HCT116 (cell line): ENCODE data around the gene GRIFIN. TPM values are rescaled to one million over a fixed set of nuclear protein-coding genes. Genes with fewer than 3 reads are reported as not detected.

Experiments used
- ATAC-seq: fragments of 200-7000 bp; cut with Tn5 transposase; 2 replicates; pipeline ENCODE4 v1.9.1; 2020; ENCODE audit warnings: mild to moderate bottlenecking, moderate library complexity
- BruUV-seq: library from RNA; stranded (reverse); fragments of 400-500 nt; replicated peaks from 2 replicates; lab custom pipeline; 2021; lab: Mats Ljungman, UMichigan
- CTCF ChIA-PET: fragments of 300-600 bp; sonication (Branson Sonifier 250); formaldehyde crosslinking; loops from one replicate; lab custom pipeline; 2021; ENCODE audit warnings: antibody characterized with exemption; lab: Charles Lee
- POLR2A ChIA-PET: fragments of 300-600, 350-600 bp; sonication (Branson Sonifier 250); formaldehyde crosslinking; loops from one replicate; lab custom pipeline; 2021; ENCODE audit warnings: antibody characterized with exemption; lab: Charles Lee
- RAD21 ChIA-PET, 2 experiments: fragments of 300-600 bp; sonication (Branson Sonifier 250); formaldehyde crosslinking; loops; one replicate each; lab custom pipeline; 2023; ENCODE audit warnings: low total read pairs in 2 of 2; ENCODE audit not compliant: uncharacterized antibody in 2 of 2, unreplicated experiment in 2 of 2, low non-redundant PET in 1 of 2; lab: Charles Lee
- DNase-seq: peaks from one replicate; pipeline ENCODE4 v3.0.0-alpha.2; 2010; ENCODE audit warnings: low read depth, low spot score
- H2AFZ ChIP-seq: fragments of 200-600 bp; shearing (Covaris generic), sonication (generic); 2 replicates; pipeline ENCODE4 v1.6.1; 2017; ENCODE audit warnings: low read depth, mixed run types, mixed read lengths, antibody characterized with exemption, low read length; ENCODE audit not compliant: poor library complexity, severe bottlenecking
- H3K27ac ChIP-seq: 2 replicates; pipeline ENCODE4 v1.5.1; 2012; ENCODE audit warnings: low read depth, low read length
- H3K27me3 ChIP-seq: fragments of 200-600 bp; sonication (generic); 2 replicates; pipeline ENCODE4 v1.6.1; 2016; ENCODE audit warnings: mixed run types, low read length, mixed read lengths; ENCODE audit not compliant: insufficient read depth
- H3K36me3 ChIP-seq, 2 experiments: fragments of 200-500 bp in 1 of 2; fragments of 200-600 bp in 1 of 2; sonication (Bioruptor generic) in 1 of 2; sonication (generic) in 1 of 2; 2 replicates each; pipeline versions ENCODE4 v1.5.1 to v1.6.1; 2014 to 2016; ENCODE audit warnings: low read length in 2 of 2, inconsistent platforms in 1 of 2, mixed read lengths in 1 of 2, mixed run types in 1 of 2; ENCODE audit not compliant: insufficient read depth in 2 of 2, control insufficient read depth in 1 of 2
- H3K4me1 ChIP-seq, 2 experiments: fragments of 200-600 bp in 1 of 2; sonication (generic) in 1 of 2; 2 replicates each; pipeline versions ENCODE4 v1.5.1 to v1.6.1; 2012 to 2017; ENCODE audit warnings: low read length in 2 of 2, inconsistent platforms in 1 of 2, mild to moderate bottlenecking in 1 of 2, mixed read lengths in 1 of 2, mixed run types in 1 of 2, moderate library complexity in 1 of 2; ENCODE audit not compliant: insufficient read depth in 2 of 2, control insufficient read depth in 1 of 2
- H3K4me2 ChIP-seq: fragments of 200-600 bp; sonication (generic); 2 replicates; pipeline ENCODE4 v1.6.1; 2017; ENCODE audit warnings: mixed run types, low read length, mixed read lengths
- H3K4me3 ChIP-seq, 2 experiments: fragments of 200-600 bp in 1 of 2; sonication (generic) in 1 of 2; replicated peaks in 1 of 2; 2 replicates each; pipeline ENCODE4 v1.5.1; 2011 to 2016; ENCODE audit warnings: low read length in 2 of 2, control low read depth in 1 of 2, low read depth in 1 of 2, mild to moderate bottlenecking in 1 of 2, mixed read lengths in 1 of 2, mixed run types in 1 of 2
- H3K79me2 ChIP-seq: fragments of 200-600 bp; sonication (generic); 2 replicates; pipeline ENCODE4 v1.6.1; 2017; ENCODE audit warnings: mild to moderate bottlenecking, mixed run types, low read length, moderate library complexity, mixed read lengths; ENCODE audit not compliant: insufficient read depth
- H3K9ac ChIP-seq: fragments of 200-600 bp; sonication (generic); 2 replicates; pipeline ENCODE4 v1.6.1; 2016; ENCODE audit warnings: low read length, mixed read lengths
- H3K9me2 ChIP-seq: fragments of 200-600 bp; sonication (generic), shearing (Covaris generic); 2 replicates; pipeline ENCODE4 v1.6.1; 2017; ENCODE audit warnings: mixed run types, mild to moderate bottlenecking, moderate library complexity; ENCODE audit not compliant: insufficient read depth
- H3K9me3 ChIP-seq, 2 experiments: fragments of 200-500 bp in 1 of 2; fragments of 200-600 bp in 1 of 2; sonication (Bioruptor generic) in 1 of 2; sonication (generic) in 1 of 2; 2 replicates each; pipeline ENCODE4 v1.6.1; 2014 to 2017; ENCODE audit warnings: low read length in 2 of 2, mixed read lengths in 2 of 2, inconsistent platforms in 1 of 2, low read depth in 1 of 2, mild to moderate bottlenecking in 1 of 2, mixed run types in 1 of 2, moderate library complexity in 1 of 2; ENCODE audit not compliant: control insufficient read depth in 1 of 2, insufficient read depth in 1 of 2
- H4K20me1 ChIP-seq: fragments of 200-600 bp; sonication (generic), shearing (Covaris generic); 2 replicates; pipeline ENCODE4 v1.6.1; 2017; ENCODE audit warnings: mixed run types, mild to moderate bottlenecking, moderate library complexity; ENCODE audit not compliant: insufficient read depth
- ATF3 ChIP-seq: IDR thresholded peaks from 2 replicates; pipeline ENCODE4 v1.6.1; 2012
- CTCF ChIP-seq, 3 experiments: fragments of 200-600 bp in 1 of 3; sonication (generic) in 1 of 3; IDR thresholded peaks in 2 of 3; conservative IDR thresholded peaks in 1 of 3; 2 replicates each; pipeline ENCODE4 v1.5.1; 2012 to 2017; ENCODE audit warnings: low read depth in 2 of 3, low read length in 2 of 3, antibody characterized with exemption in 1 of 3, borderline replicate concordance in 1 of 3, control low read depth in 1 of 3, mild to moderate bottlenecking in 1 of 3, mixed read lengths in 1 of 3, mixed run types in 1 of 3, moderate library complexity in 1 of 3; ENCODE audit not compliant: insufficient read depth in 1 of 3
- EGR1 ChIP-seq: IDR thresholded peaks from 2 replicates; pipeline ENCODE4 v1.6.1; 2012; ENCODE audit warnings: low read depth
- EZH2phosphoT487 ChIP-seq: fragments of 200-600 bp; IDR thresholded peaks from 2 replicates; pipeline ENCODE4 v1.6.1; 2018; ENCODE audit warnings: antibody characterized with exemption, borderline replicate concordance
- JUND ChIP-seq: IDR thresholded peaks from 2 replicates; pipeline ENCODE4 v1.6.1; 2012
- POLR2A ChIP-seq: IDR thresholded peaks from 2 replicates; pipeline ENCODE4 v1.7.0; 2011; ENCODE audit warnings: borderline replicate concordance; ENCODE audit not compliant: insufficient read depth, insufficient read length; ENCODE audit errors: extremely low read depth
- RAD21 ChIP-seq: IDR thresholded peaks from 2 replicates; pipeline ENCODE4 v1.6.1; 2012; ENCODE audit warnings: low read depth, mild to moderate bottlenecking
- TCF7L2 ChIP-seq: IDR thresholded peaks from 2 replicates; pipeline ENCODE4 v1.7.0; 2011; ENCODE audit warnings: borderline replicate concordance, inconsistent platforms; ENCODE audit not compliant: insufficient read depth, insufficient read length; ENCODE audit errors: extremely low read depth
- intact Hi-C: fragments of 100-400 bp; cut with micrococcal nuclease; formaldehyde crosslinking; loops from 2 replicates; pipeline ENCODE4 v1.10.0; 2022
- total RNA-seq: library from RNA; stranded (reverse); gene quantifications from one replicate; pipeline ENCODE4 v1.2.1, GENCODE V29; 2021; ENCODE audit not compliant: unreplicated experiment

GRIFIN gene
- total RNA-seq, 1 experiment from 2014 or later = not detected

- intact Hi-C loops = no loop called here
- ChIA-PET RAD21 (no interaction called here), CTCF (interaction anchor here (1.2 to 1.3 kb wide), 3 partner anchors 19 to 47 kb away, joined by 3 to 4 read pairs (median 4); no protein-coding TSS in a partner anchor), POLR2A (interaction anchor here (0.6 kb wide), 1 partner anchor 16 kb away, joined by 4 read pairs; no protein-coding TSS in a partner anchor)
- Histone ChIP-seq H3K4me2 (no peak overlapping the region), H3K27ac (no peak overlapping the region), H3K4me1 (no peaks in the 10 kb centered on the region), H3K9me3 (no peaks in the 10 kb centered on the region; a peak in 1 of 4 replicates), H4K20me1 (no peaks in the 10 kb centered on the region), H3K79me2 (no peaks in the 10 kb centered on the region), H3K9me2 (no peaks in the 10 kb centered on the region), H3K9ac (no peak overlapping the region), H3K4me3 (no peak overlapping the region), H2AFZ (no peak overlapping the region), H3K36me3 (no peaks in the 10 kb centered on the region), H3K27me3 (no peaks in the 10 kb centered on the region)
- peak; percentile 92 for ATAC-seq
- no TSS peak for BruUV-seq
- DNase-seq = no peak
- TF ChIP-seq EZH2phosphoT487 (no peak), RAD21 (peak; percentile 53), EGR1 (no peak), CTCF (IDR thresholded peaks at IDR 0.05 in 2 of 3, conservative IDR thresholded peaks at IDR 0.05 in 1 of 3; ENCODE audit: borderline replicate concordance in 1 of 3, insufficient read depth in 1 of 3, low read depth in 2 of 3, low read length in 2 of 3) (peak; percentile 11 to 81 (median 72); a peak in 4 of 6 replicates), POLR2A (no peak), TCF7L2 (no peak), ATF3 (no peak), JUND (no peak)
Measured at GRCh38 chr7:2431260-2431867, 44.8 kb downstream of the GRIFIN start.
